Upper lobe of left lung (tissue), 4 donors: ENCODE results near the gene IRX2.

Source experiments
- POLR2A ChIP-seq, 4 donors: fragments of 450-650 bp; IDR thresholded peaks; one replicate each; pipeline ENCODE4 v1.5.1; 2016 to 2017; ENCODE audit warnings: antibody characterized with exemption in 4 of 4, mild to moderate bottlenecking in 2 of 4
- TF ChIP-seq, protein P1 (sequence below), 6 experiments: fragments of 450-650 bp in 4 of 6; fragments of 200-600 bp in 2 of 6; sonication (generic) in 2 of 6; IDR thresholded peaks; one replicate each; pipeline ENCODE4 v1.5.1; 2016 to 2019; ENCODE audit warnings: antibody characterized with exemption in 6 of 6

DNA sequence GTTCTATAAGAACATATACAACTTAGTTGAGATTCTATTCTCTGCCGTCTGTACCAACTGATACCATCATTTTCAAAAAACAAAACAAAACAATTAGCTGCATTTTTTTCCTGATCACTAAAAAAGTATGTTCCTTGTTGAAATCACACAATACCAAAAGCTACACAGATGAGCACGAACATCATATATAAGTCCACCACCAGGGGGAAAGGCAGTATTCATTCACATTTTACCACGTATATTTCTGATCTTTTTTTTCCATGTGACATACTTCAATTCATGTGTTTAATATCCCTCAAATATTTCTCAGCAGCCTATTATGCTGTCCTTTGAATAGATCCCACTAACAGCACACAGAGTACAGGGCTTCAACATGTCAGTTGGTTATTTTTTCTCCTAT is 40.6 kb downstream of the IRX2 start:
- TF ChIP-seq, protein P1, sequence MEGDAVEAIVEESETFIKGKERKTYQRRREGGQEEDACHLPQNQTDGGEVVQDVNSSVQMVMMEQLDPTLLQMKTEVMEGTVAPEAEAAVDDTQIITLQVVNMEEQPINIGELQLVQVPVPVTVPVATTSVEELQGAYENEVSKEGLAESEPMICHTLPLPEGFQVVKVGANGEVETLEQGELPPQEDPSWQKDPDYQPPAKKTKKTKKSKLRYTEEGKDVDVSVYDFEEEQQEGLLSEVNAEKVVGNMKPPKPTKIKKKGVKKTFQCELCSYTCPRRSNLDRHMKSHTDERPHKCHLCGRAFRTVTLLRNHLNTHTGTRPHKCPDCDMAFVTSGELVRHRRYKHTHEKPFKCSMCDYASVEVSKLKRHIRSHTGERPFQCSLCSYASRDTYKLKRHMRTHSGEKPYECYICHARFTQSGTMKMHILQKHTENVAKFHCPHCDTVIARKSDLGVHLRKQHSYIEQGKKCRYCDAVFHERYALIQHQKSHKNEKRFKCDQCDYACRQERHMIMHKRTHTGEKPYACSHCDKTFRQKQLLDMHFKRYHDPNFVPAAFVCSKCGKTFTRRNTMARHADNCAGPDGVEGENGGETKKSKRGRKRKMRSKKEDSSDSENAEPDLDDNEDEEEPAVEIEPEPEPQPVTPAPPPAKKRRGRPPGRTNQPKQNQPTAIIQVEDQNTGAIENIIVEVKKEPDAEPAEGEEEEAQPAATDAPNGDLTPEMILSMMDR (IDR thresholded peaks at IDR 0.05), result peak in 1 of 6 experiments; percentile 18
- no peak for TF ChIP-seq POLR2A (IDR thresholded peaks at IDR 0.05)
